HepG2 (cell line): ENCODE results near the gene COL4A3. TPM values are rescaled to one million over a fixed set of nuclear protein-coding genes. Genes with fewer than 3 reads are reported as not detected.
A peak's percentile ranks its signal among the peaks of the same experiment; 100 is the strongest.

Experiments
- ATRX ChIP-seq: sonication (generic); formaldehyde crosslinking; IDR thresholded peaks from 2 replicates; pipeline ENCODE4 v1.4.0; 2020; ENCODE audit warnings: missing genetic modification reagents, borderline replicate concordance
- BORCS8-MEF2B ChIP-seq: sonication (generic); formaldehyde crosslinking; IDR thresholded peaks from 2 replicates; pipeline ENCODE4 v1.8.0; 2022; ENCODE audit warnings: mild to moderate bottlenecking, missing genetic modification reagents
- CBFB ChIP-seq: sonication (generic); formaldehyde crosslinking; IDR thresholded peaks from 2 replicates; pipeline ENCODE4 v1.4.0; 2020; ENCODE audit warnings: missing genetic modification reagents
- GABPB1 ChIP-seq: IDR thresholded peaks from 2 replicates; pipeline ENCODE4 v1.6.1; 2016; ENCODE audit warnings: mild to moderate bottlenecking, missing genetic modification reagents, moderate library complexity, missing compliant biosample characterization
- MAF1 ChIP-seq: sonication (generic); formaldehyde crosslinking; IDR thresholded peaks from 2 replicates; pipeline ENCODE4 v1.5.0; 2020; ENCODE audit warnings: missing genetic modification reagents, borderline replicate concordance
- MEF2D ChIP-seq: sonication (generic); formaldehyde crosslinking; IDR thresholded peaks from 2 replicates; pipeline ENCODE4 v1.5.1; 2020; ENCODE audit warnings: mild to moderate bottlenecking, missing genetic modification reagents
- MIER3 ChIP-seq: IDR thresholded peaks from 2 replicates; pipeline ENCODE4 v1.6.1; 2016; ENCODE audit warnings: missing compliant biosample characterization, borderline replicate concordance
- MYNN ChIP-seq: sonication (generic); formaldehyde crosslinking; IDR thresholded peaks from 2 replicates; pipeline ENCODE4 v1.4.0; 2020; ENCODE audit warnings: mild to moderate bottlenecking, low read depth, missing genetic modification reagents
- NFYC ChIP-seq: IDR thresholded peaks from 2 replicates; pipeline ENCODE4 v1.6.1; 2016; ENCODE audit warnings: missing genetic modification reagents, missing compliant biosample characterization
- SOX5 ChIP-seq: IDR thresholded peaks from 2 replicates; pipeline ENCODE4 v1.6.1; 2016; ENCODE audit warnings: borderline replicate concordance
- SOX6 ChIP-seq, 2 experiments: fragments of 450-650 bp in 1 of 2; sonication (generic) in 1 of 2; formaldehyde crosslinking in 1 of 2; IDR thresholded peaks; 2 replicates each; pipeline versions ENCODE4 v1.4.0 to v1.6.1; 2017 to 2020; ENCODE audit warnings: antibody characterized with exemption in 1 of 2, mild to moderate bottlenecking in 1 of 2, missing genetic modification reagents in 1 of 2
- ZNF10 ChIP-seq: sonication (generic); formaldehyde crosslinking; IDR thresholded peaks from 2 replicates; pipeline ENCODE4 v1.4.0; 2020; ENCODE audit warnings: mild to moderate bottlenecking, low read depth, missing genetic modification reagents, borderline replicate concordance
- ZNF296 ChIP-seq: sonication (generic); formaldehyde crosslinking; conservative IDR thresholded peaks from 2 replicates; pipeline ENCODE4 v1.5.0; 2020; ENCODE audit warnings: mild to moderate bottlenecking, missing genetic modification reagents
- ZNF605 ChIP-seq: sonication (generic); formaldehyde crosslinking; IDR thresholded peaks from 2 replicates; pipeline ENCODE4 v1.8.0; 2022; ENCODE audit warnings: mild to moderate bottlenecking, missing genetic modification reagents
- polyA plus RNA-seq, 8 experiments: library from polyadenylated mRNA; depleted of rRNA in 3 of 8; stranded (reverse) in 7 of 8; unstranded in 1 of 8; fragments of >200 nt; fragmentation: Illumina TruSeq in 4 of 8; extraction: Trizol in 4 of 8; gene quantifications; 2 replicates each; pipeline versions ENCODE4 v1.2.1 to v1.2.3, GENCODE V29; 2011 to 2016; ENCODE audit warnings: low read depth in 4 of 8, missing spikeins in 1 of 8, mixed read lengths in 1 of 8; ENCODE audit not compliant: insufficient read depth in 1 of 8
- total RNA-seq, 5 experiments: library from RNA; depleted of rRNA; stranded (reverse); fragments of >200 nt; fragmentation: Illumina TruSeq; extraction: Trizol; gene quantifications; 2 replicates each; pipeline ENCODE4 v1.2.3, GENCODE V29; 2016; ENCODE audit warnings: low read depth in 1 of 5
- TF ChIP-seq, protein P1 (sequence below): sonication (generic); formaldehyde crosslinking; IDR thresholded peaks from 2 replicates; pipeline ENCODE4 v1.9.0; 2022; ENCODE audit warnings: missing genetic modification reagents, mild to moderate bottlenecking, borderline replicate concordance
- TF ChIP-seq, protein P2 (sequence below): IDR thresholded peaks from 2 replicates; pipeline ENCODE4 v1.6.1; 2016; ENCODE audit warnings: low read depth, control low read depth
- TF ChIP-seq, protein P3 (sequence below): sonication (generic); formaldehyde crosslinking; IDR thresholded peaks from 2 replicates; pipeline ENCODE4 v1.4.0; 2020; ENCODE audit warnings: mild to moderate bottlenecking, missing genetic modification reagents

Gene COL4A3
- total and polyA plus RNA-seq, 2 of the 13 experiments (the other 11 are each of a cell fraction or from before 2014, with no cell fraction given): 0.02 TPM; not detected in 1

DNA sequence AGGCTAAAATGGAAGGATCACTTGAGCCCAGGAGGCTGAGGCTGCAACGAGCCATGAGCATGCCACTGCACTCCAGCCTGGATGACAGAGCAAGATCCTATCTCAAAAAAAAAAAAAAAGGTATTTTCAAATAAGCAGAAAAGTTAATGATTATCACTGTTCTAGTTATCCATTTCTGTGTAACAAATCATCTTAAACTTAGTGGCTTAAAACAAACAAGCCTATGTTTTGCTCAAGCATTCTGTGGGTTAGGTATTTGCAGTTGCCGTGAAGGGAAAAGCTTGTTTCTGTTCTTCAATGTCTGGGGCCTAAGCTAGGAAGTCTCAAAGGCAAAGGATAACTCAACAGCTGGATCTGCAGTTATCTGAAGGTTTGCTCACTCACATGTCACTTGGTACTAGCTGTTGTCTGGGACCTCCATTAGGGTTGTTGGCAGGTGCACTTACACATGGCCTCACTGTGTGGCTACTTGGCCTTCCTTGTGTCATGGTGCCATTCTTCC, 174.7 kb downstream of the COL4A3 start (continued):
- TF ChIP-seq, protein P1, sequence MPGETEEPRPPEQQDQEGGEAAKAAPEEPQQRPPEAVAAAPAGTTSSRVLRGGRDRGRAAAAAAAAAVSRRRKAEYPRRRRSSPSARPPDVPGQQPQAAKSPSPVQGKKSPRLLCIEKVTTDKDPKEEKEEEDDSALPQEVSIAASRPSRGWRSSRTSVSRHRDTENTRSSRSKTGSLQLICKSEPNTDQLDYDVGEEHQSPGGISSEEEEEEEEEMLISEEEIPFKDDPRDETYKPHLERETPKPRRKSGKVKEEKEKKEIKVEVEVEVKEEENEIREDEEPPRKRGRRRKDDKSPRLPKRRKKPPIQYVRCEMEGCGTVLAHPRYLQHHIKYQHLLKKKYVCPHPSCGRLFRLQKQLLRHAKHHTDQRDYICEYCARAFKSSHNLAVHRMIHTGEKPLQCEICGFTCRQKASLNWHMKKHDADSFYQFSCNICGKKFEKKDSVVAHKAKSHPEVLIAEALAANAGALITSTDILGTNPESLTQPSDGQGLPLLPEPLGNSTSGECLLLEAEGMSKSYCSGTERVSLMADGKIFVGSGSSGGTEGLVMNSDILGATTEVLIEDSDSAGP (CRISPR knock-in tag): no peak
- TF ChIP-seq CBFB (CRISPR knock-in tag) (no peak), NFYC (CRISPR knock-in tag) (0 out of 2 replicates have a peak, but pooled peaks have one; percentile 12), ZNF10 (CRISPR knock-in tag) (no peak), MYNN (no peak), SOX6 (IDR thresholded peaks at IDR 0.05) (no peak), SOX6 (CRISPR knock-in tag; IDR thresholded peaks at IDR 0.05) (peak; percentile 46; the same call in 1 of the 2 replicates), ZNF605 (CRISPR knock-in tag) (no peak; the same call in 1 of the 2 replicates), SOX5 (CRISPR knock-in tag) (peak; percentile 47; the same call in 1 of the 2 replicates), MIER3 (CRISPR knock-in tag) (0 out of 2 replicates have a peak, but pooled peaks have one; percentile 42), ATRX (CRISPR knock-in tag) (no peak), BORCS8-MEF2B (CRISPR knock-in tag) (no peak), ZNF296 (CRISPR knock-in tag) (no peak), GABPB1 (CRISPR knock-in tag) (no peak), MEF2D (no peak), MAF1 (CRISPR knock-in tag) (no peak)
- TF ChIP-seq, protein P2, sequence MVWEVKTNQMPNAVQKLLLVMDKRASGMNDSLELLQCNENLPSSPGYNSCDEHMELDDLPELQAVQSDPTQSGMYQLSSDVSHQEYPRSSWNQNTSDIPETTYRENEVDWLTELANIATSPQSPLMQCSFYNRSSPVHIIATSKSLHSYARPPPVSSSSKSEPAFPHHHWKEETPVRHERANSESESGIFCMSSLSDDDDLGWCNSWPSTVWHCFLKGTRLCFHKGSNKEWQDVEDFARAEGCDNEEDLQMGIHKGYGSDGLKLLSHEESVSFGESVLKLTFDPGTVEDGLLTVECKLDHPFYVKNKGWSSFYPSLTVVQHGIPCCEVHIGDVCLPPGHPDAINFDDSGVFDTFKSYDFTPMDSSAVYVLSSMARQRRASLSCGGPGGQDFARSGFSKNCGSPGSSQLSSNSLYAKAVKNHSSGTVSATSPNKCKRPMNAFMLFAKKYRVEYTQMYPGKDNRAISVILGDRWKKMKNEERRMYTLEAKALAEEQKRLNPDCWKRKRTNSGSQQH (CRISPR knock-in tag): no peak
- TF ChIP-seq, protein P3, sequence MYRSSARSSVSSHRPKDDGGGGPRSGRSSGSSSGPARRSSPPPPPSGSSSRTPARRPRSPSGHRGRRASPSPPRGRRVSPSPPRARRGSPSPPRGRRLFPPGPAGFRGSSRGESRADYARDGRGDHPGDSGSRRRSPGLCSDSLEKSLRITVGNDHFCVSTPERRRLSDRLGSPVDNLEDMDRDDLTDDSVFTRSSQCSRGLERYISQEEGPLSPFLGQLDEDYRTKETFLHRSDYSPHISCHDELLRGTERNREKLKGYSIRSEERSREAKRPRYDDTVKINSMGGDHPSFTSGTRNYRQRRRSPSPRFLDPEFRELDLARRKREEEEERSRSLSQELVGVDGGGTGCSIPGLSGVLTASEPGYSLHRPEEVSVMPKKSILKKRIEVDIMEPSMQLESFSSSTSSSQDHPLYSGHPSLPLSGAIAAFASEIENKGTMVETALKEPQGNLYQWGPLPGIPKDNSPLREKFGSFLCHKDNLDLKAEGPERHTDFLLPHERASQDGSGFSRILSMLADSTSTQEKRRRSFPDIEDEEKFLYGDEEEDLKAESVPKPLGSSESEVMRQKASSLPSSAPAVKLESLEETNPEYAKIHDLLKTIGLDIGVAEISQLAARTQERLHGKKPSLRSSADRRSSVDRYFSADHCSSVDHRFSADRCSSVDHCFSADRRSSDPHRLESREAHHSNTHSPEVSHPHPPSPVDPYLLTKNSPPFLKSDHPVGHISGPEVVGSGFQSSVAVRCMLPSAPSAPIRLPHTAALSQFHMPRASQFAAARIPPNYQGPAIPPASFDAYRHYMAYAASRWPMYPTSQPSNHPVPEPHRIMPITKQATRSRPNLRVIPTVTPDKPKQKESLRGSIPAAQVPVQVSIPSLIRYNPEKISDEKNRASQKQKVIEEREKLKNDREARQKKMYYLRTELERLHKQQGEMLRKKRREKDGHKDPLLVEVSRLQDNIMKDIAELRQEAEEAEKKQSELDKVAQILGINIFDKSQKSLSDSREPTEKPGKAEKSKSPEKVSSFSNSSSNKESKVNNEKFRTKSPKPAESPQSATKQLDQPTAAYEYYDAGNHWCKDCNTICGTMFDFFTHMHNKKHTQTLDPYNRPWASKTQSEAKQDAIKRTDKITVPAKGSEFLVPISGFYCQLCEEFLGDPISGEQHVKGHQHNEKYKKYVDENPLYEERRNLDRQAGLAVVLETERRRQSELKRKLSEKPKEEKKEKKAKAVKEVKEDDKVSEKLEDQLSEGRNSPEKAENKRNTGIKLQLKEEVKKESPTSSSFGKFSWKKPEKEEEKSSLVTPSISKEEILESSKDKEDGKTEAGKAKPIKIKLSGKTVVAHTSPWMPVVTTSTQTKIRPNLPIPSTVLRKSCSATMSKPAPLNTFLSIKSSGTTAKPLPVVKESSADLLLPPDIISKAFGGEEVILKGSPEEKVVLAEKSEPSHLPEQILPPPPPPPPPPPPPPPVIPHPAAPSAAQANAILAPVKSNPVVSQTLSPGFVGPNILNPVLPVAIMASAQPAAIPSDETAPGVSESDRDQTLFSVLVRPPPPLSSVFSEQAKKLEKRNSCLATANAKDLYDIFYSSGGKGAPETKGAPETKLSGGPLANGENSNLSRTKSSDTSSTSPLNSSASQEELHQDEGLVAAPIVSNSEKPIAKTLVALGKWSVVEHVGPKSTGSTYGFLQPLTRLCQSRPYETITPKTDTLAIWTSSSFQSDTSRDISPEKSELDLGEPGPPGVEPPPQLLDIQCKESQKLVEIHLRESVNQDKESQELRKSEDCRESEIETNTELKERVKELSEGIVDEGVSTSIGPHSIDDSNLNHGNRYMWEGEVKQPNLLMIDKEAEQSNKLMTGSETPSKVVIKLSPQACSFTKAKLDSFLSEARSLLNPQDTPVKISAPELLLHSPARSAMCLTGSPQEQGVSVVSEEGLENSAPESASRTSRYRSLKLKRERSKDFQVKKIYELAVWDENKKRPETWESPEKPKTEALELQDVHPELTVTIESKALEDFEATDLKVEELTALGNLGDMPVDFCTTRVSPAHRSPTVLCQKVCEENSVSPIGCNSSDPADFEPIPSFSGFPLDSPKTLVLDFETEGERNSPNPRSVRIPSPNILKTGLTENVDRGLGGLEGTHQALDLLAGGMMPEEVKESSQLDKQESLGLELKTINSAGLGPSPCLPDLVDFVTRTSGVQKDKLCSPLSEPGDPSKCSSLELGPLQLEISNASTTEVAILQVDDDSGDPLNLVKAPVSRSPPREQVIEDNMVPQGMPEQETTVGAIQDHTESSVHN (CRISPR knock-in tag): no peak
